Cardiac fibroblast (primary cell): ENCODE data around the gene TP53RK.

Experiments
- DNase-seq, 2 donors: peaks; one replicate each; pipeline versions ENCODE4 v3.0.0 to v3.0.0-alpha.2; 2010; ENCODE audit warnings: low read depth in 2 of 2
- H3K4me3 ChIP-seq, 2 donors: replicated peaks in 1 of 2; 1 replicate in 1 of 2; 2 replicates in 1 of 2; pipeline ENCODE4 v1.5.1; 2011; ENCODE audit warnings: low read depth in 2 of 2, low read length in 2 of 2, mild to moderate bottlenecking in 2 of 2, moderate library complexity in 1 of 2
- TF ChIP-seq, protein P1 (sequence below): IDR thresholded peaks from one replicate; pipeline ENCODE4 v1.5.1; 2011; ENCODE audit warnings: low read depth, mild to moderate bottlenecking, low read length, inconsistent platforms

The TP53RK gene

DNA sequence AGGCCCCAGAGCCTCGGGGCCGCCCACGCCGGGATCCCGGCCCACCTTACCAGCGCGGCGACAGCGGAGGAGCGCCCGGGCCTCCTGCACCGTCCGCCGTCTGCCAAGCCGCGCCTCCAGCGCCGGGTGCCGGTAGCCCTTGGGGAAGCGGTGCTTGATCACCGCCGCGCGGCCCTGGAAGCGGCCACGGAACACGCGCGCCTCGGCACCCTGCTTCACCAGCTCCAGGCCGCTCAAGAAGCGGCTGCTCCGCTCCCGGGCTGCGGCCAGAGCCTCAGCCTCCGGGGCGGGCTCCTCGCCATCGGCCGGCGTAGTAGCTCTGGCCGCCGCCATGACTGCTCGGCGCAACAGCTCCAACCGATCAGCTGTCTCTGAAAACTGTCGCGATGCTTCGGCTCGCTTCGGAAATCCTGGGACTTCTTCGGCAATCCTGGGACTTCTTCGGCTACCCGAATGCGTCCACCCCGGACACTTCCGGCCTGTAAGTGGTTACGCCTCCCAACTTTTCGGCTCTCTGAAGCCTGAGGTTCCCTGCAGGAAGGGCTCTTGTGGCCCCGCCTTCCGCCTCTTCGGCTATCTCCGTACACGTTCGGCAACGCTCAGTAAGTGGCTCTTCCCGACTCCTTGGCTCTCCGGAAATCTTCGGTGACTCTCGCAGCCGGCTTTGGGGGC, at the start of gene TP53RK:
TP53RK (minus strand) TSS at position 363 of the 672 bp plus-strand sequence; CDS start at position 333, 30 bp downstream.
- TF ChIP-seq, protein P1, sequence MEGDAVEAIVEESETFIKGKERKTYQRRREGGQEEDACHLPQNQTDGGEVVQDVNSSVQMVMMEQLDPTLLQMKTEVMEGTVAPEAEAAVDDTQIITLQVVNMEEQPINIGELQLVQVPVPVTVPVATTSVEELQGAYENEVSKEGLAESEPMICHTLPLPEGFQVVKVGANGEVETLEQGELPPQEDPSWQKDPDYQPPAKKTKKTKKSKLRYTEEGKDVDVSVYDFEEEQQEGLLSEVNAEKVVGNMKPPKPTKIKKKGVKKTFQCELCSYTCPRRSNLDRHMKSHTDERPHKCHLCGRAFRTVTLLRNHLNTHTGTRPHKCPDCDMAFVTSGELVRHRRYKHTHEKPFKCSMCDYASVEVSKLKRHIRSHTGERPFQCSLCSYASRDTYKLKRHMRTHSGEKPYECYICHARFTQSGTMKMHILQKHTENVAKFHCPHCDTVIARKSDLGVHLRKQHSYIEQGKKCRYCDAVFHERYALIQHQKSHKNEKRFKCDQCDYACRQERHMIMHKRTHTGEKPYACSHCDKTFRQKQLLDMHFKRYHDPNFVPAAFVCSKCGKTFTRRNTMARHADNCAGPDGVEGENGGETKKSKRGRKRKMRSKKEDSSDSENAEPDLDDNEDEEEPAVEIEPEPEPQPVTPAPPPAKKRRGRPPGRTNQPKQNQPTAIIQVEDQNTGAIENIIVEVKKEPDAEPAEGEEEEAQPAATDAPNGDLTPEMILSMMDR, result no peak
- peak within 1 kb of the TSS; percentile 57 to 85 for H3K4me3 ChIP-seq
- peak; percentile 100 for DNase-seq

DNA sequence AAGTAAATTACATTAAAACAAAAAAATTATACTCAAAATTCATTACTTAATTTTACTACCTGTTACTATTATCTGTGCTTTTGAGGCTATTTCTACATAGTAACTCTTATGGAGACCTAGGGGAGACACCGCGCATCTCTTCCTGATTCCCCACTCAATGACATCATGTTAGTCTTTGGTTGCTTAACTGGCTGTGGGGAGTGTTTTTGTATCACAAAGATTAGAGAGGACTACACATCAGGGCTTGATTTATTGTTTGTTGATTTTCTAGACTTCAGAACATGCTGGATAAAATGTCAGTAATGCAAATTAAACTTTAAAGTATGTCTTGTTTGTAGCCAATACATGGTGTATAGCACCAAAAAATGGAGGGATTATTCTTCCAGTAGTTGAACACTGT, 46.2 kb upstream of the TP53RK start:
- H3K4me3 ChIP-seq, result no peak overlapping the region
- no peak for DNase-seq
- TF ChIP-seq, protein P1, result no peak

DNA sequence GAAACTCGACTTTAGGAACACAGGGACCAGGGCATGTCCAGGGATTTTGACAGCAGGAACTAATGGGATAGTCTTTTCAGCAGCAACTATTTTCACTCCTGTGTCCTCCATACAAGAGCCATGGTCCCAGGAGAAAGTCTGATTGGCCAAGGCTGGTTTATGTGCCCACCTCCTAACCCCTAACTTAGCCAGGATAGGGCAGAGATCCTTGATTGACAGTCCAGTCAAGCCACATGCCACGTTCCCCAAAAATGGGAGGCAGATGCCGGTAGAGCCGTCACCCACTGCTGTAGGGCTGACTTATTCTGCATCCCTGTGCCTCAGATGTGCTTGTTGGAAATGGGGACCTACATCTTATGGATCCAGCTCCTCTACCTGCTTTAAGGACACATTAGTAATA, 42.5 kb upstream of the TP53RK start:
- no peak overlapping the region for H3K4me3 ChIP-seq
- TF ChIP-seq, protein P1, result no peak
- DNase-seq, result no peak

DNA sequence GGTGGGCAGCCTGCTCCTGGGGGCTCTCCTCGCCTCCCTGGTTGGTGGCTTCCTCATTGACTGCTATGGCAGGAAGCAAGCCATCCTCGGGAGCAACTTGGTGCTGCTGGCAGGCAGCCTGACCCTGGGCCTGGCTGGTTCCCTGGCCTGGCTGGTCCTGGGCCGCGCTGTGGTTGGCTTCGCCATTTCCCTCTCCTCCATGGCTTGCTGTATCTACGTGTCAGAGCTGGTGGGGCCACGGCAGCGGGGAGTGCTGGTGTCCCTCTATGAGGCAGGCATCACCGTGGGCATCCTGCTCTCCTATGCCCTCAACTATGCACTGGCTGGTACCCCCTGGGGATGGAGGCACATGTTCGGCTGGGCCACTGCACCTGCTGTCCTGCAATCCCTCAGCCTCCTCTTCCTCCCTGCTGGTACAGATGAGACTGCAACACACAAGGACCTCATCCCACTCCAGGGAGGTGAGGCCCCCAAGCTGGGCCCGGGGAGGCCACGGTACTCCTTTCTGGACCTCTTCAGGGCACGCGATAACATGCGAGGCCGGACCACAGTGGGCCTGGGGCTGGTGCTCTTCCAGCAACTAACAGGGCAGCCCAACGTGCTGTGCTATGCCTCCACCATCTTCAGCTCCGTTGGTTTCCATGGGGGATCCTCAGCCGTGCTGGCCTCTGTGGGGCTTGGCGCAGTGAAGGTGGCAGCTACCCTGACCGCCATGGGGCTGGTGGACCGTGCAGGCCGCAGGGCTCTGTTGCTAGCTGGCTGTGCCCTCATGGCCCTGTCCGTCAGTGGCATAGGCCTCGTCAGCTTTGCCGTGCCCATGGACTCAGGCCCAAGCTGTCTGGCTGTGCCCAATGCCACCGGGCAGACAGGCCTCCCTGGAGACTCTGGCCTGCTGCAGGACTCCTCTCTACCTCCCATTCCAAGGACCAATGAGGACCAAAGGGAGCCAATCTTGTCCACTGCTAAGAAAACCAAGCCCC, 36.2 kb upstream of the TP53RK start:
- no peak for DNase-seq
- no peak overlapping the region for H3K4me3 ChIP-seq
- TF ChIP-seq, protein P1, result no peak

DNA sequence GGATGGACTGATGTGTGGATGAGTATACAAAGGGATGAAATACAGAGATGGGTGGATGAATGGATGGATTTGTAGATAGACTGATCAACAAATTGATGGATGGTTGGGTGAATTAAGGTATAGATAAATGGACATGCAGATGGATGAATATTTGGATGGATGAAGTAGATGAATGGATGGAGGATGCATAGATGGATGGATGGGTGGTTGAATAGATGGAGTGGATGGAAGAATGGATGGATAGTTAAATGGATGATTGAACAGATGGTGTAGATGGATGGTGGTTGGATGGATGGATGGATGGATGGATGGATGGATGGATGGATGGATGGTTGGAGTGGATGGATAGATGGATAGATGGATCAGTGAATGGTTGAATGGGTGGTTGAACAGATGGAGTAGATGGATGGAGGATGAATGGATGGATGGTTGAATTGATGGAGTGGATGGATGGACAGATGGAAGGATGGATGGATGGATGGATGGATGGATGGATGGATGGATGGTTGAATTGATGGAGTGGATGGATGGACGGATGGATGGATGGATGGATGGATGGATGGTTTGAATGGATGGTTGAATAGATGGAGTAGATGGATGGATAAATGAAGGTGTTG, 35.2 kb upstream of the TP53RK start:
- TF ChIP-seq, protein P1, result no peak
- no peak for DNase-seq
- H3K4me3 ChIP-seq, result no peak overlapping the region

- no peak overlapping the region for H3K4me3 ChIP-seq
- DNase-seq, result no peak
- TF ChIP-seq, protein P1, result no peak
These were observed 33.8 kb upstream of the TP53RK start for GRCh38 chr20:46723039-46723438.
